OCI-LY7 (cell line): ENCODE results near the gene SPATA21.

Experiments used
- CTCF ChIP-seq: fragments of 200-600 bp; sonication (generic); conservative IDR thresholded peaks from 2 replicates; pipeline ENCODE4 v1.5.1; 2014; ENCODE audit warnings: mild to moderate bottlenecking, antibody characterized with exemption, low read length, moderate library complexity, mixed read lengths
- EZH2phosphoT487 ChIP-seq: fragments of 200-600 bp; sonication (generic); IDR thresholded peaks from 2 replicates; pipeline ENCODE4 v1.6.1; 2018; ENCODE audit warnings: low read depth, borderline replicate concordance, mild to moderate bottlenecking, mixed run types, antibody characterized with exemption, low read length, moderate library complexity, mixed read lengths

- no peak for TF ChIP-seq CTCF
- no peak for TF ChIP-seq EZH2phosphoT487
These were observed 22.2 kb upstream of the SPATA21 start for GRCh38 chr1:16459352-16459925.
